ENCODE measurements around the gene RGS19. TPM values are rescaled to one million over a fixed set of nuclear protein-coding genes. Genes with fewer than 3 reads are reported as not detected.

The RGS19 gene
- total and polyA plus RNA-seq, 3 experiments from 2014 or later = 35.3 to 120 (median 36.9) TPM

- peaks cover 24% of the 10 kb centered on the region for H3K4me1 ChIP-seq (ENCODE audit: insufficient read depth, low read length)
- H3K27me3 ChIP-seq (ENCODE audit: insufficient read depth, low read length, poor library complexity, severe bottlenecking) = no peaks in the 10 kb centered on the region
- H3K27ac ChIP-seq (ENCODE audit: low read depth, low read length) = no peak overlapping the region
- no peak overlapping the region for H3K4me3 ChIP-seq (ENCODE audit: low read length)
- Mint-ChIP-seq H3K27ac (peak overlapping the region in 2 of 8 donors; percentile 60 to 74), H3K4me1 (peaks cover 0 to 20% (median 3%) of the 10 kb centered on the region in 3 donors), H3K9me3 (no peaks in the 10 kb centered on the region), H3K36me3 (peaks cover 0 to 35% (median 0%) of the 10 kb centered on the region in 3 donors), H3K27me3 (no peaks in the 10 kb centered on the region), H3K4me3 (no peak overlapping the region)
- POLR2A ChIA-PET = interaction anchor here (0.7 kb wide), 1 partner anchor 79 kb away, joined by 4 read pairs; no protein-coding TSS in a partner anchor
- DNase-seq = no peak
- peaks cover 7% of the 10 kb centered on the region for H3K36me3 ChIP-seq (ENCODE audit: insufficient read depth, low read length)
- CTCF ChIA-PET = interaction anchor here (0.9 to 1.8 kb wide), 3 partner anchors 9 to 354 kb away, joined by 3 to 4 read pairs (median 3); no protein-coding TSS in a partner anchor
- no peaks in the 10 kb centered on the region for H3K9me3 ChIP-seq (ENCODE audit: low read length)
Observed at GRCh38 chr20:64071341-64072332, 7.7 kb downstream of the RGS19 start.

GRCh38 chr20:64070244-64070993, 8.9 kb downstream of the RGS19 start:
- no peak overlapping the region for H3K4me3 Mint-ChIP-seq
- H3K4me1 Mint-ChIP-seq = peaks cover 10 to 24% (median 13%) of the 10 kb centered on the region in 3 donors
- DNase-seq = no peak
- H3K27me3 ChIP-seq (ENCODE audit: insufficient read depth, low read length, poor library complexity, severe bottlenecking) = no peaks in the 10 kb centered on the region
- H3K9me3 Mint-ChIP-seq = no peaks in the 10 kb centered on the region
- no peak overlapping the region for H3K4me3 ChIP-seq (ENCODE audit: low read length)
- H3K36me3 ChIP-seq (ENCODE audit: insufficient read depth, low read length) = peaks cover 4% of the 10 kb centered on the region
- POLR2A ChIA-PET = interaction anchor here (1.2 kb wide), 1 partner anchor 9 kb away, joined by 6 read pairs; the partner anchor contains the start of genes OPRL1 and RGS19
- peaks cover 0 to 28% (median 0%) of the 10 kb centered on the region in 3 donors for H3K36me3 Mint-ChIP-seq
- H3K4me1 ChIP-seq (ENCODE audit: insufficient read depth, low read length) = peaks cover 31% of the 10 kb centered on the region
- peak overlapping the region in 2 of 8 donors; percentile 11 to 37 for H3K27ac Mint-ChIP-seq
- H3K27me3 Mint-ChIP-seq = no peaks in the 10 kb centered on the region
- CTCF ChIA-PET = interaction anchor here (2.2 kb wide), 1 partner anchor 8 kb away, joined by 7 read pairs; no protein-coding TSS in a partner anchor
- no peak overlapping the region for H3K27ac ChIP-seq (ENCODE audit: low read depth, low read length)
- no peaks in the 10 kb centered on the region for H3K9me3 ChIP-seq (ENCODE audit: low read length)

- POLR2A ChIA-PET = interaction anchor here (1.2 kb wide), 1 partner anchor 10 kb away, joined by 6 read pairs; the partner anchor contains the start of genes OPRL1 and RGS19
Observed at GRCh38 chr20:64069614-64070243, 9.6 kb downstream of the RGS19 start.

GRCh38 chr20:64069209-64069613, 10.1 kb downstream of the RGS19 start:
- no peaks in the 10 kb centered on the region for H3K27me3 ChIP-seq (ENCODE audit: insufficient read depth, low read length, poor library complexity, severe bottlenecking)
- H3K9me3 ChIP-seq (ENCODE audit: low read length) = no peaks in the 10 kb centered on the region
- Mint-ChIP-seq H3K36me3 (peaks cover 0 to 19% (median 0%) of the 10 kb centered on the region in 3 donors), H3K9me3 (no peaks in the 10 kb centered on the region), H3K27ac (no peak overlapping the region), H3K4me1 (peaks cover 14 to 35% (median 20%) of the 10 kb centered on the region in 3 donors), H3K4me3 (no peak overlapping the region), H3K27me3 (no peaks in the 10 kb centered on the region)
- no peak for DNase-seq
- POLR2A ChIA-PET = interaction anchor here (0.6 to 1.2 kb wide), 2 partner anchors 10 to 90 kb away, joined by 3 to 6 read pairs; partner anchors contain the start of genes OPRL1, RGS19 and SAMD10
- no peak overlapping the region for H3K4me3 ChIP-seq (ENCODE audit: low read length)
- H3K4me1 ChIP-seq (ENCODE audit: insufficient read depth, low read length) = peaks cover 36% of the 10 kb centered on the region
- no peaks in the 10 kb centered on the region for H3K36me3 ChIP-seq (ENCODE audit: insufficient read depth, low read length)
- CTCF ChIA-PET = interaction anchor here (0.7 to 2.2 kb wide), 4 partner anchors 8 to 10 kb away, joined by 3 to 7 read pairs (median 3); partner anchors contain the start of gene RGS19
- H3K27ac ChIP-seq (ENCODE audit: low read depth, low read length) = no peak overlapping the region

More at GRCh38 chr20:64069614-64070243, 9.6 kb downstream of the RGS19 start:
- Mint-ChIP-seq H3K9me3 (no peaks in the 10 kb centered on the region), H3K27me3 (no peaks in the 10 kb centered on the region), H3K4me1 (peaks cover 14 to 30% (median 17%) of the 10 kb centered on the region in 3 donors), H3K4me3 (no peak overlapping the region), H3K36me3 (peaks cover 0 to 24% (median 0%) of the 10 kb centered on the region in 3 donors), H3K27ac (no peak overlapping the region)
- Histone ChIP-seq H3K36me3 (ENCODE audit: insufficient read depth, low read length) (no peaks in the 10 kb centered on the region), H3K9me3 (ENCODE audit: low read length) (no peaks in the 10 kb centered on the region), H3K27me3 (ENCODE audit: insufficient read depth, low read length, poor library complexity, severe bottlenecking) (no peaks in the 10 kb centered on the region), H3K4me3 (ENCODE audit: low read length) (no peak overlapping the region), H3K4me1 (ENCODE audit: insufficient read depth, low read length) (peaks cover 36% of the 10 kb centered on the region), H3K27ac (ENCODE audit: low read depth, low read length) (no peak overlapping the region)
- CTCF ChIA-PET = interaction anchor here (0.7 to 2.2 kb wide), 4 partner anchors 8 to 10 kb away, joined by 3 to 7 read pairs (median 3); partner anchors contain the start of gene RGS19
- DNase-seq = no peak

- no peaks in the 10 kb centered on the region for H3K9me3 ChIP-seq (ENCODE audit: low read length)
- no peaks in the 10 kb centered on the region for H3K36me3 ChIP-seq (ENCODE audit: insufficient read depth, low read length)
- no peak overlapping the region for H3K4me3 ChIP-seq (ENCODE audit: low read length)
- Mint-ChIP-seq H3K4me3 (no peak overlapping the region), H3K4me1 (peaks cover 20 to 41% (median 24%) of the 10 kb centered on the region in 3 donors), H3K9me3 (no peaks in the 10 kb centered on the region), H3K27ac (peak overlapping the region in 1 of 8 donors; percentile 64), H3K27me3 (no peaks in the 10 kb centered on the region), H3K36me3 (peaks cover 0 to 15% (median 0%) of the 10 kb centered on the region in 3 donors)
- H3K27me3 ChIP-seq (ENCODE audit: insufficient read depth, low read length, poor library complexity, severe bottlenecking) = no peaks in the 10 kb centered on the region
- no peak overlapping the region for H3K27ac ChIP-seq (ENCODE audit: low read depth, low read length)
- CTCF ChIA-PET = interaction anchor here (0.7 to 2.2 kb wide), 4 partner anchors 8 to 30 kb away, joined by 3 to 7 read pairs (median 4); no protein-coding TSS in a partner anchor
- peaks cover 42% of the 10 kb centered on the region for H3K4me1 ChIP-seq (ENCODE audit: insufficient read depth, low read length)
- POLR2A ChIA-PET = interaction anchor here (0.6 kb wide), 1 partner anchor 89 kb away, joined by 3 read pairs; the partner anchor contains the start of gene SAMD10
- DNase-seq = no peak
Observed at GRCh38 chr20:64068386-64069208, 10.7 kb downstream of the RGS19 start.

GRCh38 chr20:64067733-64068307, 11.5 kb downstream of the RGS19 start:
- Histone ChIP-seq H3K36me3 (ENCODE audit: insufficient read depth, low read length) (no peaks in the 10 kb centered on the region), H3K27me3 (ENCODE audit: insufficient read depth, low read length, poor library complexity, severe bottlenecking) (no peaks in the 10 kb centered on the region), H3K4me3 (ENCODE audit: low read length) (no peak overlapping the region), H3K4me1 (ENCODE audit: insufficient read depth, low read length) (peaks cover 44% of the 10 kb centered on the region), H3K9me3 (ENCODE audit: low read length) (no peaks in the 10 kb centered on the region), H3K27ac (ENCODE audit: low read depth, low read length) (no peak overlapping the region)
- no peak for DNase-seq
- Mint-ChIP-seq H3K27ac (peak overlapping the region in 1 of 8 donors; percentile 8), H3K27me3 (no peaks in the 10 kb centered on the region), H3K36me3 (peaks cover 0 to 9% (median 0%) of the 10 kb centered on the region in 3 donors), H3K4me1 (peaks cover 21 to 44% (median 24%) of the 10 kb centered on the region in 3 donors), H3K4me3 (no peak overlapping the region), H3K9me3 (no peaks in the 10 kb centered on the region)
- POLR2A ChIA-PET = no interaction called here
- CTCF ChIA-PET = interaction anchor here (1.1 to 2.2 kb wide), 3 partner anchors 10 to 29 kb away, joined by 4 to 7 read pairs (median 4); partner anchors contain the start of gene LKAAEAR1

All from CD8-positive, alpha-beta memory T cell (primary cell).